Neural progenitor cell (in vitro differentiated cells): Measurements from ENCODE around the gene ADA.

Experiments
- EZH2 ChIP-seq: fragments of 200-600 bp; sonication (generic); IDR thresholded peaks from 2 replicates; pipeline ENCODE4 v1.6.1; 2017; ENCODE audit warnings: antibody characterized with exemption, mild to moderate bottlenecking, moderate library complexity
- TF ChIP-seq, protein P1 (sequence below): fragments of 200-600 bp; sonication (generic); IDR thresholded peaks from 2 replicates; pipeline ENCODE4 v1.5.1; 2017; ENCODE audit warnings: antibody characterized with exemption, mild to moderate bottlenecking

DNA sequence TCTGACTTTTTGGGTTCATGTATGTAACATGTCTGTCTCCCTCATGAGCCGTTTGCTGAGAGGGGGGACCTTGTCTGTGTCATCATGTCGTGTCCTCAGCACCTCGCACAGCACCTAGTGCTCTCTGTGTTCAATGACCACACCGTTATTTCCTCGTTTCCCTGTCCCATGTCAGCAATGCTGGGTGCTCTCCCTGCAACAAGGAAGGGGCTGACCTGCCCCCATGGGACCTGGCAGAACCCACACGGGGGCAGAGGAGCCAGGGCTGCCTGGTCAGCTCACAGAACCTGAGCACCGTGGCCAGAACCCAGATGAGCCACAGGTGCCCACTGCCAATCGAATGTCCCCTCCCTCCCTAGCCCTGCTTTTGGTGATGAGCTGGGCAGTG, 7.3 kb downstream of the ADA start:
- TF ChIP-seq, protein P1, sequence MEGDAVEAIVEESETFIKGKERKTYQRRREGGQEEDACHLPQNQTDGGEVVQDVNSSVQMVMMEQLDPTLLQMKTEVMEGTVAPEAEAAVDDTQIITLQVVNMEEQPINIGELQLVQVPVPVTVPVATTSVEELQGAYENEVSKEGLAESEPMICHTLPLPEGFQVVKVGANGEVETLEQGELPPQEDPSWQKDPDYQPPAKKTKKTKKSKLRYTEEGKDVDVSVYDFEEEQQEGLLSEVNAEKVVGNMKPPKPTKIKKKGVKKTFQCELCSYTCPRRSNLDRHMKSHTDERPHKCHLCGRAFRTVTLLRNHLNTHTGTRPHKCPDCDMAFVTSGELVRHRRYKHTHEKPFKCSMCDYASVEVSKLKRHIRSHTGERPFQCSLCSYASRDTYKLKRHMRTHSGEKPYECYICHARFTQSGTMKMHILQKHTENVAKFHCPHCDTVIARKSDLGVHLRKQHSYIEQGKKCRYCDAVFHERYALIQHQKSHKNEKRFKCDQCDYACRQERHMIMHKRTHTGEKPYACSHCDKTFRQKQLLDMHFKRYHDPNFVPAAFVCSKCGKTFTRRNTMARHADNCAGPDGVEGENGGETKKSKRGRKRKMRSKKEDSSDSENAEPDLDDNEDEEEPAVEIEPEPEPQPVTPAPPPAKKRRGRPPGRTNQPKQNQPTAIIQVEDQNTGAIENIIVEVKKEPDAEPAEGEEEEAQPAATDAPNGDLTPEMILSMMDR: no peak
- no peak for TF ChIP-seq EZH2
